Gastrocnemius medialis (tissue), 4 donors: ENCODE measurements around the gene FNDC5. TPM values are rescaled to one million over a fixed set of nuclear protein-coding genes. Genes with fewer than 3 reads are reported as not detected.
A peak's percentile ranks its signal among the peaks of the same experiment; 100 is the strongest.

Experiments used
- ATAC-seq, 2 donors: fragments of 150-250 bp; one replicate each; pipeline ENCODE4 v1.9.1; 2016
- DNase-seq, 2 donors: peaks; one replicate each; pipeline ENCODE4 v3.0.0-alpha.2; 2019
- H3K27ac ChIP-seq, 4 donors: fragments of 200-600 bp; sonication (generic); 1 replicate in 1 of 4; 2 replicates in 3 of 4; pipeline ENCODE4 v1.5.1; 2016 to 2018; ENCODE audit warnings: mild to moderate bottlenecking in 2 of 4, moderate library complexity in 1 of 4
- H3K27me3 ChIP-seq, 3 donors: fragments of 200-600 bp; sonication (generic) in 2 of 3; 1 replicate in 1 of 3; 2 replicates in 2 of 3; pipeline versions ENCODE4 v1.5.1 to v1.6.0; 2016 to 2019; ENCODE audit warnings: mild to moderate bottlenecking in 1 of 3, moderate library complexity in 1 of 3
- H3K36me3 ChIP-seq, 2 donors: fragments of 200-600 bp; sonication (generic) in 1 of 2; one replicate each; pipeline ENCODE4 v1.5.1; 2017 to 2018
- H3K4me1 ChIP-seq, 2 donors: fragments of 200-600 bp; sonication (generic) in 1 of 2; one replicate each; pipeline ENCODE4 v1.5.1; 2016 to 2017; ENCODE audit warnings: mild to moderate bottlenecking in 2 of 2
- H3K4me3 ChIP-seq, 4 donors: fragments of 200-600 bp; sonication (generic) in 3 of 4; 1 replicate in 1 of 4; 2 replicates in 3 of 4; pipeline ENCODE4 v1.5.1; 2016 to 2019; ENCODE audit warnings: mild to moderate bottlenecking in 2 of 4
- H3K9me3 ChIP-seq, 3 donors: fragments of 200-600 bp; sonication (generic) in 2 of 3; 1 replicate in 1 of 3; 2 replicates in 2 of 3; pipeline ENCODE4 v1.5.1; 2016 to 2019
- POLR2A ChIP-seq, 2 donors: fragments of 450-650 bp; IDR thresholded peaks; one replicate each; pipeline ENCODE4 v1.6.1; 2017; ENCODE audit warnings: antibody characterized with exemption in 2 of 2, mild to moderate bottlenecking in 2 of 2, moderate library complexity in 2 of 2
- in situ Hi-C, 4 donors: fragments of 200-750 bp; cut with MboI; loops; one replicate each; pipeline versions ENCODE4 v1.15.0 to v1.8.0; 2017; ENCODE audit warnings: low sequenced_read_pairs in 4 of 4
- intact Hi-C: fragments of 100-400 bp; cut with DNase I; formaldehyde crosslinking; loops from one replicate; pipeline ENCODE4 v1.15.1; 2023; ENCODE audit warnings: low total_unique reads
- total RNA-seq, 4 donors: library from RNA; depleted of rRNA; stranded (reverse); fragments of >200 nt; gene quantifications; one replicate each; pipeline versions ENCODE4 v1.1.0 to v1.2.3, GENCODE V29; 2016
- TF ChIP-seq, protein P1 (sequence below), 5 experiments: fragments of 450-650 bp in 3 of 5; fragments of 200-600 bp in 2 of 5; sonication (generic) in 2 of 5; IDR thresholded peaks in 4 of 5; conservative IDR thresholded peaks in 1 of 5; 1 replicate in 4 of 5; 2 replicates in 1 of 5; pipeline ENCODE4 v1.5.1; 2016 to 2019; ENCODE audit warnings: antibody characterized with exemption in 5 of 5, mild to moderate bottlenecking in 3 of 5, moderate library complexity in 3 of 5

The FNDC5 gene
- total RNA-seq, 4 donors from 2014 or later: 39.6 to 274 (median 114) TPM

DNA sequence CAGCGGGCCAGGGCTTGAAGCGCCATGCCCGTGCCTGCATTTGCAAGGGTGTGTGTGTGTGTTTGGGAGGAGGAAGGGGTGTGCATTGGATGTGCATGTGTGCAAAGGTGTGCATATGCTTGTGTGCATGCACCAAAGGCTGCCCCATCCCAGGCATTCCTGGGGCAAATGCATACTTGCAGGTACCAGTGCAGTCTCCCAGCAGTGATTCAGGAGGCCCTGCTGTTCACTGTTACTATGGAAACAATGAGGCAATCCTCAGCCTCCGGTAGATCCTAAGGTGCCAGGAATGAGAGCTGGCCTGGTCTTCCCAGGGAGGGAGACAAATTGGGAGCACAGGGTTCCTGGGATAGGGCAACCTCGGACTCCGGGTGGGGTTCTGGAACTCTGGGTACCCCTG, 7.5 kb upstream of the FNDC5 start:
- H3K9me3 ChIP-seq: no peaks in the 10 kb centered on the region
- peaks cover 16 to 17% of the 10 kb centered on the region in 2 donors for H3K4me1 ChIP-seq
- H3K4me3 ChIP-seq: no peak overlapping the region
- no peaks in the 10 kb centered on the region for H3K36me3 ChIP-seq
- no peaks in the 10 kb centered on the region for H3K27me3 ChIP-seq
- no peak for DNase-seq
- intact Hi-C loops (no loop called here), in situ Hi-C loops (no loop called here)
- H3K27ac ChIP-seq: no peak overlapping the region
- TF ChIP-seq, protein P1, sequence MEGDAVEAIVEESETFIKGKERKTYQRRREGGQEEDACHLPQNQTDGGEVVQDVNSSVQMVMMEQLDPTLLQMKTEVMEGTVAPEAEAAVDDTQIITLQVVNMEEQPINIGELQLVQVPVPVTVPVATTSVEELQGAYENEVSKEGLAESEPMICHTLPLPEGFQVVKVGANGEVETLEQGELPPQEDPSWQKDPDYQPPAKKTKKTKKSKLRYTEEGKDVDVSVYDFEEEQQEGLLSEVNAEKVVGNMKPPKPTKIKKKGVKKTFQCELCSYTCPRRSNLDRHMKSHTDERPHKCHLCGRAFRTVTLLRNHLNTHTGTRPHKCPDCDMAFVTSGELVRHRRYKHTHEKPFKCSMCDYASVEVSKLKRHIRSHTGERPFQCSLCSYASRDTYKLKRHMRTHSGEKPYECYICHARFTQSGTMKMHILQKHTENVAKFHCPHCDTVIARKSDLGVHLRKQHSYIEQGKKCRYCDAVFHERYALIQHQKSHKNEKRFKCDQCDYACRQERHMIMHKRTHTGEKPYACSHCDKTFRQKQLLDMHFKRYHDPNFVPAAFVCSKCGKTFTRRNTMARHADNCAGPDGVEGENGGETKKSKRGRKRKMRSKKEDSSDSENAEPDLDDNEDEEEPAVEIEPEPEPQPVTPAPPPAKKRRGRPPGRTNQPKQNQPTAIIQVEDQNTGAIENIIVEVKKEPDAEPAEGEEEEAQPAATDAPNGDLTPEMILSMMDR (IDR thresholded peaks at IDR 0.05 in 4 of 5, conservative IDR thresholded peaks at IDR 0.05 in 1 of 5): no peak
- no peak for TF ChIP-seq POLR2A (IDR thresholded peaks at IDR 0.05)
- no peak for ATAC-seq

DNA sequence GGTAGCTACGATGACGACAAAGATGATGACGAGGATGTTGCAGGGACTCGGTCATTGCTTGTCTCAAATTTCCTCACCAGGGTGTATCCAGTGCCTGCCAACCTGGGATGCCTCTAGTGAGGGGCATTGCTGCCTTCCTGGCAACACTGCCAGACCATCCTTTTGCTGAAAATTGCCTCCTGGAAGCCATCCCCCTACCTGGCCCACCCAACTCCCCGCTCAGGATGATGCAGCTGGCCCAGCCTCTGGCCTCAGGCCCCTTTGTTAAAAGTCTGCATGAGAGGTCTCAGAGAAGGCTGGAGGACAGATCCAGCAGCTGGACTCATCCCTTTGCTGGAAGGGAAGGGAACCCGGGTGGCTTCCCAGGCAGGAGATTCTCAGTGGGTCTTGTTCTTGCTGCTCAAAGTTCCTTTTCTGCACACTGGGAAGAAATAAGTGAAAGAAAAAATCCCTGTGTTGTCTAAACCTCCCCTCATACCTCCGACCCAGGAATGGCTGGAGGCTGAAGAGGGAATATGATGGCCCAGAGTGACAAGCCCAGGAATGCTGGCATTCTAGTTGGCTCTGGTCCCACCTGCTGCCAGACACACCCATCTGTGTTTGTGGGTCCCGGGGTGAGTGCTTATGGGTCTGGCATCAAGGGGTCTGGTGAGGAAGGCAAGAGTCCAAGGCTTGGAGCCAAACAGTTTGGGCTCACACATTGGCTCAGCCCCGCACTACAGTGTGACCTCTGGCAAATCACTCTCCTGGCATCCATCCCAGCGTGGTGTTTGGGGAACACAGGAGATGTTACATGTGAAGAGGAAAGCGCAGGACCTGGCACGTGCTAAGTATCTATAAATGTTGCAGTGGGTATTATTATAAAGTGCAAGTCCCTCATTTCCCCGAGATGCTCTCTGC, 6.7 kb upstream of the FNDC5 start:
- H3K27ac ChIP-seq: no peak overlapping the region

DNA sequence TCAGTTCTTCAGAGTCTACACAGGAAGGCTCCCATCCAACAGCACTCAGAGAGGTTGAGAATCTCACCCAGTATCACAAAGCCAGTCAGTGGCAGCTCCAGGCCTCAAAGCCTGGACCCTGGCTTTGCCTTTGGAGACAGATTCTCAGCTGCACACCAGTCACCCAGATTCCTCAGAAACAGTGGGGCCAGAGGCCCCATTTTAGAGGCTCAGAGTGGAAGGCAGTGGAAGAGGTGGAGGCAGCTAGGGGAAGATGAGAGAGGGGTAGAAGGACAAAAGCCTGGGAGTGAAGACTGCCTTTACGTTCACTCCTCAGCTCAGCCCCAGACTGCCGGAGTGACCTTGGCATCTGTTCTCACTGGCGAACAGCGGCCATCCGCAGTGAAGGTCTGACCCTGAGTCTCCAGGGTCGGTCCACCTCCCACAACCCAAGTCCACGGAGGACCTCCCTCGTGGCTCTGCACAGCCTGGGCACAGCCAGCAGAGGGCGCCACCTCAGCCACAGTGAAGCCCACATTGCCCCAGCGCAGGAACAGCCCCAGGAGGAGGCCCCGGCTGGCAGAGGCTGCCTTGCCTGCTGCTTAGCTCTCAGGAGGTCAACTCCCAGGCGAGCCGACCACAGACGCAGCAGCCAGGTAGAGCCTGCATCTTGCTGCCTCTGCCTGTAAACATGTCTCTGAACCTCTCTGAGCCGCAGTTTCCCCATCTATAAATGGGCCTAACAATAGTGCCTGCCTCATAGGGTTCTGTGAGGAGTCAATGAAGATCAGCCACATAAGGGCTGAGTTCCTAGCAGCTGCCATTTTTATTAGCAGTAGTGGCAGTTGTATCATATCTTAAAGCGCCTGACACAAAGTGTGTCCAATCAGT, 5.9 kb upstream of the FNDC5 start:
- peaks cover 9 to 17% of the 10 kb centered on the region in 2 donors for H3K4me1 ChIP-seq
- DNase-seq (peak in 1 of 2 donors; percentile 45), ATAC-seq (peak in 1 of 2 donors; percentile 63)
- no peaks in the 10 kb centered on the region for H3K9me3 ChIP-seq
- H3K27me3 ChIP-seq: no peaks in the 10 kb centered on the region
- in situ Hi-C loops: no loop called here
- no peak overlapping the region for H3K27ac ChIP-seq
- no peak overlapping the region for H3K4me3 ChIP-seq
- H3K36me3 ChIP-seq: no peaks in the 10 kb centered on the region
- intact Hi-C loops: loop anchor here (1.0 kb wide), 1 partner anchor 210 kb away; no protein-coding TSS in a partner anchor
- TF ChIP-seq POLR2A (IDR thresholded peaks at IDR 0.05): no peak
- TF ChIP-seq, protein P1 (IDR thresholded peaks at IDR 0.05 in 4 of 5, conservative IDR thresholded peaks at IDR 0.05 in 1 of 5): peak; percentile 53 to 86 (median 81)

More for the DNA sequence above, 6.7 kb upstream of the FNDC5 start:
- Histone ChIP-seq H3K9me3 (no peaks in the 10 kb centered on the region), H3K36me3 (no peaks in the 10 kb centered on the region), H3K4me3 (no peak overlapping the region), H3K27me3 (no peaks in the 10 kb centered on the region), H3K4me1 (peaks cover 16 to 21% of the 10 kb centered on the region in 2 donors)
- in situ Hi-C loops (no loop called here), intact Hi-C loops (no loop called here)
- ATAC-seq (no peak), DNase-seq (peak in 1 of 2 donors; percentile 11)
- no peak for TF ChIP-seq POLR2A (IDR thresholded peaks at IDR 0.05)
- TF ChIP-seq, protein P1 (IDR thresholded peaks at IDR 0.05 in 4 of 5, conservative IDR thresholded peaks at IDR 0.05 in 1 of 5): no peak

DNA sequence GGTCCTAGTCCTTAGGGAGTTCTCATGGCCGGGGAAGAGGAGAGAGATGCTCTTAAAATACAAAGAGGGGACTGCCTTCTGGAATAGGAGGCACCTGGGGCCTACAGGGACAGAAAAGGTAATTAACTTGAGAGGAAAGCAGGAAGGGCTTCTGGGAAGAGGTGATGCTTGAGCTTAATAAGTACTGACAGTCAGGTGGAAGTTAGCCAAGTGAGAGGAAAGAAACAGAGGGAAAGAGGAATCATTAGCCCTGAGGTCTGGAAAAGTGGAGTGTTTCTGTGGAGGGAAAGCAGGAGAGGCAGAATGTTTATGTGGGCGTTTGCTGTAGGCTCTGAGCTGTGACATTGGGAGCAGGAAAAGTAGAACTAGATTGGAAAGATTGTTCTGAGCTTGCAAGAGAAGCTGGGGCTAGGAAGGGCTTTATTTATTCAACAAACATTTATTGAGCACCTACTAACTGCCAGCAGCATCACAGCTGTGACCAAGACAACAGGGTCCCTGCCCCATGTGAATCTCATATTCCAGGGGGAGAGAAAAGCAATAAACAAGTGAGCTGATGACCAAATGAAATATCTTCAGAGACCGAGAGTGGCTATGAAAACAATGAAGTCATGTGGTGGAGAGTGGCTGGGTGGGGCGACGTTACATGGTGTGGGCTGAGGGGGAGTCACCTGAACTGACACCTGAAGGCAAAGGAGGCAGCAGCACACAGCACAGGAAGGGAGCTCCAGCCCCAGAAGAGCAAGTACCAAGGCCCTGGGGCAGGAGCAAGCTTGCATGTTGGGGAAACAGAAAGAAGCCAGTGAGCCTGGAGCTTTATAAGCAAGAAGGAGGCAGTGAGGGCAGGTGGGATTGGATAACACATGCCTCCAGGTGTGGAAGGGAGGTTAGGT, 4.4 kb upstream of the FNDC5 start:
- TF ChIP-seq, protein P1 (IDR thresholded peaks at IDR 0.05 in 4 of 5, conservative IDR thresholded peaks at IDR 0.05 in 1 of 5): no peak
- no peak for TF ChIP-seq POLR2A (IDR thresholded peaks at IDR 0.05)
- Histone ChIP-seq H3K9me3 (no peaks in the 10 kb centered on the region), H3K4me3 (no peak overlapping the region), H3K27ac (no peak overlapping the region), H3K27me3 (no peaks in the 10 kb centered on the region), H3K4me1 (peaks cover 8 to 23% of the 10 kb centered on the region in 2 donors), H3K36me3 (no peaks in the 10 kb centered on the region)
- in situ Hi-C loops (no loop called here), intact Hi-C loops (no loop called here)
- no peak for DNase-seq
- no peak for ATAC-seq
